Left forelimb (tissue), 1 donor: ENCODE results near the gene RNF144B.
A peak's percentile ranks its signal among the peaks of the same experiment; 100 is the strongest.
"Not testable (repeated sequence)": the region's sequence is repeated elsewhere in the genome, so short reads cannot be mapped to it uniquely, and the experiment has no call there.

Experiments
- DNase-seq: peaks from one replicate; pipeline ENCODE4 v3.0.0-alpha.2; 2018; ENCODE audit warnings: low spot score

Gene RNF144B

GRCh38 chr6:18387061-18387721, at the start of gene RNF144B:
Gene RNF144B, plus strand, starts transcription at chr6:18387350. Its CDS starts 12,185 bp downstream, at chr6:18399535.
- DNase-seq = peak; percentile 80

- no peak for DNase-seq
Measured at GRCh38 chr6:18339599-18339998, 47.6 kb upstream of the RNF144B start.

GRCh38 chr6:18340781-18341551, 46.2 kb upstream of the RNF144B start:
- no peak for DNase-seq

- DNase-seq = no peak
Measured at GRCh38 chr6:18342223-18342622, 44.9 kb upstream of the RNF144B start.

- no peak for DNase-seq
Measured at GRCh38 chr6:18343741-18344140, 43.4 kb upstream of the RNF144B start.

- DNase-seq = no peak
Measured at GRCh38 chr6:18347021-18347577, 40.1 kb upstream of the RNF144B start.

GRCh38 chr6:18347866-18348265, 39.3 kb upstream of the RNF144B start:
- no peak for DNase-seq

GRCh38 chr6:18349386-18349785, 37.8 kb upstream of the RNF144B start:
- no peak for DNase-seq

- no peak for DNase-seq
Measured at GRCh38 chr6:18350271-18350670, 36.9 kb upstream of the RNF144B start.

GRCh38 chr6:18350712-18351111, 36.4 kb upstream of the RNF144B start:
- no peak for DNase-seq

- DNase-seq = no peak
Measured at GRCh38 chr6:18352001-18352400, 35.1 kb upstream of the RNF144B start.

- DNase-seq = no peak
Measured at GRCh38 chr6:18352842-18353241, 34.3 kb upstream of the RNF144B start.

GRCh38 chr6:18353251-18353650, 33.9 kb upstream of the RNF144B start:
- DNase-seq = no peak

GRCh38 chr6:18357546-18357945, 29.6 kb upstream of the RNF144B start:
- not testable (repeated sequence) for DNase-seq

GRCh38 chr6:18359237-18359885, 27.8 kb upstream of the RNF144B start:
- no peak for DNase-seq

- DNase-seq = no peak
Measured at GRCh38 chr6:18360188-18360587, 27.0 kb upstream of the RNF144B start.

GRCh38 chr6:18362058-18362561, 25.0 kb upstream of the RNF144B start:
- DNase-seq = no peak

GRCh38 chr6:18363746-18364145, 23.4 kb upstream of the RNF144B start:
- no peak for DNase-seq

- not testable (repeated sequence) for DNase-seq
Measured at GRCh38 chr6:18364561-18364960, 22.6 kb upstream of the RNF144B start.

- no peak for DNase-seq
Measured at GRCh38 chr6:18367371-18367770, 19.8 kb upstream of the RNF144B start.

- no peak for DNase-seq
Measured at GRCh38 chr6:18368277-18369105, 18.7 kb upstream of the RNF144B start.

GRCh38 chr6:18371010-18371409, 16.1 kb upstream of the RNF144B start:
- no peak for DNase-seq
